Nephron progenitor cell (in vitro differentiated cells): ENCODE results near the gene USP35.

Experiments
- DNase-seq: peaks from one replicate; pipeline ENCODE4 v3.0.0; 2021
- H3K27ac Mint-ChIP-seq: 2 replicates; pipeline ENCODE4 v1.8.0; 2021; ENCODE audit warnings: mild to moderate bottlenecking, moderate library complexity, mixed read lengths
- H3K27me3 Mint-ChIP-seq: 2 replicates; pipeline ENCODE4 v1.8.0; 2021; ENCODE audit warnings: mild to moderate bottlenecking, low read depth, mixed read lengths; ENCODE audit not compliant: poor library complexity
- H3K36me3 Mint-ChIP-seq: 2 replicates; pipeline ENCODE4 v1.8.0; 2021; ENCODE audit warnings: low read depth, mixed read lengths
- H3K4me1 Mint-ChIP-seq: 2 replicates; pipeline ENCODE4 v1.8.0; 2021; ENCODE audit warnings: mixed read lengths
- H3K4me3 Mint-ChIP-seq: 2 replicates; pipeline ENCODE4 v1.8.0; 2021; ENCODE audit warnings: mild to moderate bottlenecking, moderate library complexity, mixed read lengths
- H3K9me3 Mint-ChIP-seq: 2 replicates; pipeline ENCODE4 v1.8.0; 2021; ENCODE audit warnings: mild to moderate bottlenecking, moderate library complexity, mixed read lengths
- TF ChIP-seq, protein P1 (sequence below): fragments of 200-600 bp; sonication (generic); IDR thresholded peaks from 2 replicates; pipeline ENCODE4 v1.5.0; 2021; ENCODE audit warnings: antibody characterized with exemption

Gene USP35

DNA sequence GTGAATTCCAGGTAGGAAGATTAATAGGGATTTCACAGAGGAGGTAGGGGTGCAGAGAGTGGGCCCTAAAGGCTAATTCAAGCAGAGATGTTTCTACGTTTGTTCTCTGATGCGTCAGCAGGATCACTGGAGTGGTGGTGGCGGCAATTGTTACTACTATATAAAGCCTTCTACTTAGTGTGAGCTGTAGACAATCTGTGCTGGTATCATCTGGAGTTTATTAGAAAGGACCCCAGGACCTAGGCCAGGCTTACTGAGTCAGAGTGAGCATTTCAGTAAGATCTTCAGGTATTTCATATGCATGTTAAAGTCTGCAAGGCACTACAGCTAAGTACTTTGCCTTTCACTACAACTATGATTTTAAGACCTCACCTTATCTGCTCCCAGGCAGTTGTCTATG is 59.5 kb downstream of the USP35 start:
- H3K27ac Mint-ChIP-seq: no peak overlapping the region
- H3K36me3 Mint-ChIP-seq: peaks cover 42% of the 10 kb centered on the region
- no peak overlapping the region for H3K4me3 Mint-ChIP-seq
- no peaks in the 10 kb centered on the region for H3K4me1 Mint-ChIP-seq
- peaks cover 22% of the 10 kb centered on the region for H3K9me3 Mint-ChIP-seq
- no peak for DNase-seq
- TF ChIP-seq, protein P1, sequence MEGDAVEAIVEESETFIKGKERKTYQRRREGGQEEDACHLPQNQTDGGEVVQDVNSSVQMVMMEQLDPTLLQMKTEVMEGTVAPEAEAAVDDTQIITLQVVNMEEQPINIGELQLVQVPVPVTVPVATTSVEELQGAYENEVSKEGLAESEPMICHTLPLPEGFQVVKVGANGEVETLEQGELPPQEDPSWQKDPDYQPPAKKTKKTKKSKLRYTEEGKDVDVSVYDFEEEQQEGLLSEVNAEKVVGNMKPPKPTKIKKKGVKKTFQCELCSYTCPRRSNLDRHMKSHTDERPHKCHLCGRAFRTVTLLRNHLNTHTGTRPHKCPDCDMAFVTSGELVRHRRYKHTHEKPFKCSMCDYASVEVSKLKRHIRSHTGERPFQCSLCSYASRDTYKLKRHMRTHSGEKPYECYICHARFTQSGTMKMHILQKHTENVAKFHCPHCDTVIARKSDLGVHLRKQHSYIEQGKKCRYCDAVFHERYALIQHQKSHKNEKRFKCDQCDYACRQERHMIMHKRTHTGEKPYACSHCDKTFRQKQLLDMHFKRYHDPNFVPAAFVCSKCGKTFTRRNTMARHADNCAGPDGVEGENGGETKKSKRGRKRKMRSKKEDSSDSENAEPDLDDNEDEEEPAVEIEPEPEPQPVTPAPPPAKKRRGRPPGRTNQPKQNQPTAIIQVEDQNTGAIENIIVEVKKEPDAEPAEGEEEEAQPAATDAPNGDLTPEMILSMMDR: no peak
- no peaks in the 10 kb centered on the region for H3K27me3 Mint-ChIP-seq

- H3K4me3 Mint-ChIP-seq: no peak overlapping the region
- H3K36me3 Mint-ChIP-seq: peaks cover 39% of the 10 kb centered on the region
- no peaks in the 10 kb centered on the region for H3K4me1 Mint-ChIP-seq
- no peak overlapping the region for H3K27ac Mint-ChIP-seq
- DNase-seq: no peak
- TF ChIP-seq, protein P1: no peak
- H3K27me3 Mint-ChIP-seq: no peaks in the 10 kb centered on the region
- H3K9me3 Mint-ChIP-seq: peaks cover 20% of the 10 kb centered on the region
Observed at GRCh38 chr11:78248903-78249302, 60.2 kb downstream of the USP35 start.

DNA sequence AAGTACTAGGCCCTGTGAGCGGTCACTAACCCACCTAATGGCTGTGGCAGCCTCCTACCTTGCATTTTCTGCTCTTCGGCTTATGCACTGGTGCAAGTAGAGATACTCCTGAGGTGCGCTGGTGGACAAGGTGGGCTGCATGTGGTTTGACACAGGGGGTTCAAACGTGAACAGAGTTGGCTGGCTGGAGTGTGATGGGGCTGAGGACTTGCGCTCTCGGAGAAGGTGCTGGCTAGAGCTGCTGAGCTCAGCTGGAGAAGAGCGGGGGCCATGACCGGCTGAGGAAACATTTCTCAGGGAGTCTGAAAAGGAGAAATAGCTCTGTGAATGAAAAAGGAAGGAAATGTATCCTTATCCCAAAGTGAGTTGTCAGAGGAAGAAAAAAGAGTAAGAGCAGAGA is 61.4 kb downstream of the USP35 start:
- Mint-ChIP-seq H3K27me3 (no peaks in the 10 kb centered on the region), H3K4me3 (no peak overlapping the region), H3K4me1 (no peaks in the 10 kb centered on the region), H3K36me3 (peaks cover 29% of the 10 kb centered on the region), H3K27ac (no peak overlapping the region), H3K9me3 (peaks cover 9% of the 10 kb centered on the region)
- DNase-seq: no peak
- TF ChIP-seq, protein P1: no peak

DNA sequence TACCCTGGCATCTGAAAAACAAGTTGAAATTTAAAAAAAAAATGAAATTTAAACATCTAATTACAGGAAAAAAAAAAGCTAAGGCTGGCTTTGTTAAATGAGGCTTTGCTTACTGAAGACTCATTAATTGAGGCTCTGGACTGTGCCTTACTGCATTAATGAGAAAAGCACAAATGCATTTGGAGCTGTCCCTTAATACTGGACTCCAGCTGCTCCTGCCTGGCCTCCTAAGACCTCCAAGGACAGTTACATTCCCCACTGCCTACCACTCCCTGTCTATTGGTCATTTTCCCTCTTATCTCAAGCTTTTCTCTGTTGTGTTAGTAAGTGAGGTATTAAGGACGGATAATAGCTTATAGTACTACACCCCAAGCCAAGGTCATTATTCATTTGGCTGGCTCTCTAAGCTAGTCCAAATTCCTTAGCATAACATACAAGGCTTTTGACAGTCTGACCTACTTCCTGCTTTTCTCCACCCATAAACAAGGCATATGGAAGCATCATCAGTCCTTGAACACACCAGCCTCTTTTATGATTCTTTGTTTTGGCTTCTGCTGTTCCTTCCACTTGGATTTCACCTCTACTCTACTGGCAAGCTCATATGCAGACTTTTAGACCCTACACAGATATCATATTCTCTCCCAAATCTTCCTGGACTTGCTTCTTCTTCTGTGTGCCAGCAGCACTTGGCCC is 62.5 kb downstream of the USP35 start:
- DNase-seq: no peak
- H3K27me3 Mint-ChIP-seq: no peaks in the 10 kb centered on the region
- H3K4me3 Mint-ChIP-seq: no peak overlapping the region
- peaks cover 7% of the 10 kb centered on the region for H3K9me3 Mint-ChIP-seq
- peaks cover 25% of the 10 kb centered on the region for H3K36me3 Mint-ChIP-seq
- no peak overlapping the region for H3K27ac Mint-ChIP-seq
- H3K4me1 Mint-ChIP-seq: no peaks in the 10 kb centered on the region
- TF ChIP-seq, protein P1: no peak

DNA sequence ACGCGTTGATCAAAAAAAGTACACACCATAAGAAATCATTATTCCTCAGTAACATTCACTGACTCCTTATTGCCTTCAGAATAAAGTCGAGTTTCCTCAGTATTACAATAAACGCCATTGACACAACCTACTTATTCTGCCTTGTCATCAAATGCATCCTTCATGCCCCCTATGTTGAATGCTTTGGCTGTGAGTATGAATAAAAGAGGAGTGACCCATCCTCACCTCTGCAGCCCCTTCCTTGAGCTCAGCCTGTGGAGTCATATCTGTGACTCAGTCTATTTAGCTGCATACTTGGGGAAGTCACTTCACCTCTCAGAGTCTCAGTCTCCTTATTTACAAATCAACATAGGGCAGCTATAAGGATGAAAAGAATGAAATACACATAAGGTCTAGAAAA is 65.1 kb downstream of the USP35 start:
- H3K4me3 Mint-ChIP-seq: no peak overlapping the region
- peaks cover 2% of the 10 kb centered on the region for H3K36me3 Mint-ChIP-seq
- no peaks in the 10 kb centered on the region for H3K27me3 Mint-ChIP-seq
- H3K4me1 Mint-ChIP-seq: no peaks in the 10 kb centered on the region
- no peak for DNase-seq
- H3K27ac Mint-ChIP-seq: no peak overlapping the region
- H3K9me3 Mint-ChIP-seq: no peaks in the 10 kb centered on the region
- TF ChIP-seq, protein P1: no peak

GRCh38 chr11:78254268-78254667 is 65.5 kb downstream of the USP35 start:
- no peak for DNase-seq
- Mint-ChIP-seq H3K9me3 (no peaks in the 10 kb centered on the region), H3K27ac (no peak overlapping the region), H3K36me3 (no peaks in the 10 kb centered on the region), H3K4me3 (no peak overlapping the region), H3K27me3 (no peaks in the 10 kb centered on the region), H3K4me1 (no peaks in the 10 kb centered on the region)
- TF ChIP-seq, protein P1: no peak
